Muscle of back (tissue), 11 donors: ENCODE measurements around the gene SART3. TPM values are rescaled to one million over a fixed set of nuclear protein-coding genes. Genes with fewer than 3 reads are reported as not detected.

ENCODE experiments used
- DNase-seq, 3 donors: peaks; one replicate each; pipeline versions ENCODE4 v3.0.0 to v3.0.0-alpha.2; 2013
- polyA plus RNA-seq, 10 donors: library from polyadenylated mRNA; unstranded; fragments of 120-200 nt; gene quantifications; one replicate each; pipeline ENCODE4 v1.2.1, GENCODE V29; 2013; ENCODE audit not compliant: insufficient read length in 10 of 10

SART3 gene
- polyA plus RNA-seq, 10 donors, result 28.6 to 41.0 (median 35.2) TPM

DNA sequence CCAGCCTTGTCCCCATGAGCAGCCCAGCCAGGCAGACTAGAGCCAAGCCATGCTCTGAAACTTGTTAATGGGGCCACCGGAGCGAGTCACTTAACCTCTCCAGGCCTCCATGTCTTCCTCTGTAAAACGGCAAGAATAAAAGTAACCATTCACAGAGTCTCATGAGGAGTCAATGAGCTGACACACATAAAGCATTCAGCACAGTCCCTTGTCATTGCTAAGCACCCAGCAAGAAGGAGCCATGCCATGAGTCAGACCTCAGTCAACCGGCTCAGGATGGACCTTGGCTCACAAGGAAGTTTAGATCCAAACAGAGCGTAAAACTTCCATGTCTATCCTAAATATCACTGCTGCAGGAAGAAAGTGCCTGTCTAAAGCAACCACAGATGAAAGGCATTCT is 35.3 kb downstream of the SART3 start:
- DNase-seq, result no peak

- no peak for DNase-seq
Measured at GRCh38 chr12:108523365-108523764, 37.6 kb downstream of the SART3 start.

DNA sequence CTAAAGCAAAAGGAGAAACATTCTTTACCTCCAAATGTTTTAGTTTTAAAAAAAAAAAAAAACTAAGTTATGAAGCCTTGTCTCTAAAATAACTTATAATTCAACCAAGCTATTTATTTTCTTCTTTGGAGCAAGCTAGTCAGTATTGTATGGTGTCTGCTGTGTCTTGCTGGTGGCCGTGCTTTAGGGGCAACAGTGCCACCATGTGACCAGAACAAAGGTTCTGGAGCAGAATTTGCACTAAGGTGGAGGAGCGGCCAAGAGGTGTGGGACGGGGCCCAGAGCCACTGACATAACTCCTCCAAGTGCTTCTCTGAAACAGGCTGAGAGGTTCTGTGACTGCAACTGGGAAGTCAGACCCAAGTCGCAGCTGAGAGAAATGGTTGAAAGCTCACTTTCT is 41.4 kb downstream of the SART3 start:
- no peak for DNase-seq

- no peak for DNase-seq
Measured at GRCh38 chr12:108518716-108519496, 42.1 kb downstream of the SART3 start.

- DNase-seq, result no peak
Measured at GRCh38 chr12:108518101-108518715, 42.8 kb downstream of the SART3 start.

DNA sequence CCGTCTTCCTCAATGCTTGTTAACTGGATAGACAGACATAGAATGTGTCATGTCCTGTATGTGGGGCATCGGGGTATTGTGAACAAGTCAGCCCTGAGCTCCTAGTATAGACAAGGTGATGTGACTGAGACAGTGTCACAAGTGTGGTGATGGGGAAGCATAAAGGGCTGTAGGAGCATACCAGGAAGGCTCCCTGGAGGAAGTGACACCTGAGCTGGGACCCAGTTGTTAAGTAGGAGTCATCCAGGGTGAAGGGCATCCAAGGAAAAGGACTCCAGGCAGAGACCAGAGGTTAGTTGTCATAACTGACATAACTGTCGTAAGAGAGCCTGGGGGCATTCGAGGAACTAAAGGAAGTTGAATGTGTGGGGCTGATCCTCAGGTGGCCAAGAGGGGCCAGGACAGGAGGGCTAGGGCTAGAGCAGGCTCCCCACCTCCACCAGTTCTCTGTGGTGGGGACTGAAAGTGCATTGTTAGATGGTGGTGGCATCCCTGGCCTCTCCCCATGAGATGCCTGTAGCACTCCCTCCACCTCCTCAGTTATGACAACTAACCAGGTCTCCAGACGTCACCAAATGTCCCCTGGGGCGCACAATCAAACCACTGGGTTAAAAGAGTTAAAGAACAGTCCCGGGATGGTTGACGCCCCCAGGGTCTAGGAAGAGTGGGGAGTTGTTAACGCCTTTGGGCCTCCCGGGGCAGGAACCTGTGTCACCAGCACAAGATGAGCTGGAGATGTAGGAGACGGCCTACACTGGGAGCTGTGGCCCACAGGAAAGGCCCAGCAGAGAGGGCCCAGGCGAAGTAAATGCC is 43.5 kb downstream of the SART3 start:
- no peak for DNase-seq

- DNase-seq, result no peak
Measured at GRCh38 chr12:108516511-108517275, 44.3 kb downstream of the SART3 start.

- DNase-seq, result no peak
Measured at GRCh38 chr12:108515916-108516315, 45.1 kb downstream of the SART3 start.

- DNase-seq, result peak; percentile 99 to 100 (median 99)
Measured at GRCh38 chr12:108514973-108515814, 45.8 kb downstream of the SART3 start, which contains the start of gene FICD. Gene FICD, plus strand, starts transcription at chr12:108515277. Its CDS starts 1,696 bp downstream, at chr12:108516973.

GRCh38 chr12:108514468-108514972 is 46.5 kb downstream of the SART3 start:
- no peak for DNase-seq

DNA sequence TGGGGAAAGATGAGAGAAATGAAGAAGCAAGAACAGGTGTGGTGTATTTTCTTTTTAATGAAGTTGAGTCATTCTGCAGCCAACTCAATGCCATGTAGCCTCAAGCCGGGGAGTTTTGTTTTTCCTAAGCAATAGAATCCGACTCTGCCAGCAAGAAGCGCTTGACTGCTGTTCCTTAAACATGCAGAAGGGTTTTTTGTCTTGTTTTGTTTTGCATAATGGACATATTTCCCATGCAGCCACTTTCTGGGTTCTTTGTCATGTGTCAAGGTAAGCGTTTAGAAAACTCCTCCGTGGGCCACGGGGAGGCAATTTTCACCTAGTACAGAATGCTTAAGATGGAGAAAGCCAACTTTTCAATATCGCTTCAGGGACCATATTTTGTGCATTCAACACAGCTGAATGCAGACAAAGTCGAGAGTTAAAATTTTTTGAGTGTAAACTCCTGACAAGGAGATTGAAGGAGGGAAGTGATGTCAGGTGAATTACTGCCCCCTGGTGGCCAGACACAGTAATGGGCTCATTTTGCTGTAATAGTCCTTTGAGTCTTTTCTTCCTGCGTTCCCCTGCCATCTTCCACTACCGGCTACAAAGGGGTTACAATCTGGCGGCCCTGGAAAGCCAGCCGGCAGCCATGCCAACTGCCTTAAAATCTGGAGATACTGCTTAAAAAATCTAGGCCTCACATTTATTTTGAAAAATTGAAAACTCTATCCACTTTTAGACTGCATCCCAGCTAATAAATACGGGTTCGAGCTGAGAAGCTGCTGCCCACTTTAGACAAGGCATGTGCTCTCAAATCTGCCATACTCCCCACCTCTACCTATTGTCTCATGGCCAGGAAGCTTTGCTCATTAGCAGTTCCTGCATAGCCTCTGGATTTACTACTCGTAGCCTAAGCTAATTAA is 49.1 kb downstream of the SART3 start:
- peak; percentile 55 to 82 (median 76) for DNase-seq

GRCh38 chr12:108510836-108511235 is 50.1 kb downstream of the SART3 start:
- no peak for DNase-seq

DNA sequence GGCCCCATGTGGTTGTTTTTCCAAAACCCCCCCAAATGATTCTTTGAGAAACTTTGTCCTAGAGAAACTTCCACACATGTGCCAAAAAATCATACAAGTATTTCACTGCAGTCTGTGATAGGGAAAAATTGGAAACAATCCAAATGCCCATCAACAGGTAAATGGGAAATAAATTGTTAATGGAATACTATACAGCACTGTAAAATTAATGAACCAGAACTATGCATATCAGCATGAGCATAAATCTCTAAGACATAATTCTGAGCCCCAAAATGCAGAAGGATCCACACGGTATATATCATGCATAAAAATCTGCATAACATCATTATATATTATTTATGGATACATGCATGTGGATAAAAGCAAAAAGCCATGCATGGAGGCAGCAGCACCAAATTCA is 51.2 kb downstream of the SART3 start:
- no peak for DNase-seq

GRCh38 chr12:108507971-108508642 is 52.9 kb downstream of the SART3 start:
- no peak for DNase-seq

DNA sequence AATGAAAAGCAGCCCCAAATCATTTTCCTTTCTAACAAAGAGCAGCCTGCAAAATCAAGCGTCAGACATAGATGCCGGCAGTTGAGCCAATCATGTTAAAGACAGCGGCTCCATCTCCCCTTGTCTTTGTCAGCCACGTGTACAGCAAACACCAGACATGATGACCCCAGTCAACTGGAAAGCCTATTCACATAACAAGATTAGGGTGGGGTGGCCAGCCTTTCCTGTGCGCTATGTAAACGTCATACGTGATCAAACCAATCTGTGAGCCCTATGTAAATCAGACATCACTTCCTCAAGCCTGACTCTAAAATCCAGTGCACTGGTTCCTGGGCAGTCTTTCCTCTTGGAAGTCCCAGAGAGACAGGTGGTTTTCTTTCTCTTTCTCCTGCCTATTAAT is 55.8 kb downstream of the SART3 start:
- DNase-seq, result no peak

GRCh38 chr12:108502922-108503321 is 58.1 kb downstream of the SART3 start:
- no peak for DNase-seq

- no peak for DNase-seq
Measured at GRCh38 chr12:108498136-108498535, 62.8 kb downstream of the SART3 start.

GRCh38 chr12:108495823-108496579 is 65.0 kb downstream of the SART3 start:
- DNase-seq, result no peak
